ENCODE results near the gene MAPKAP1. TPM values are rescaled to one million over a fixed set of nuclear protein-coding genes. Genes with fewer than 3 reads are reported as not detected.
A peak's percentile ranks its signal among the peaks of the same experiment; 100 is the strongest.

MAPKAP1 gene
- total and polyA plus RNA-seq, 9 of the 15 experiments (the other 6 are each of a cell fraction or from before 2014, with no cell fraction given): 2.6 to 82.1 (median 61.1) TPM

DNA sequence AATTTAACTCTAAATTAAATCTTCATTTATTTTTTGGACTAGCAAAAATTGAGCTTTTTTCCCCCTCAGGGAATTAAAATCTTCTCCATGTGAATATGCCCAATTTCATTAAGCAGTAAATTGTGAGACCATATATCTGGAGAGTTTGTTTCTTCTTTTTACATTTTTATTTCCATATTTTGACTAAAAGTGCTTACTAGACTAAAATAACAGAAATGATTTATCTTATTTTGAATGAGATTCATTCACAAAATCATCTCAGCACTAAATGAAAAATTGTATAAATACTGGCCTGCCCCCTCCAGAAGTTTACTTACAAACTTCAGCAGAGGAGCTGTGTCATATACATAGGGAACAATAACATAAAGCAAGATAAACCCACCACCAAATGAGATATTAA lies 26.6 kb downstream of the MAPKAP1 start:
- TF ChIP-seq EP400 (IDR thresholded peaks at IDR 0.05): no peak
- TF ChIP-seq NCOA4 (IDR thresholded peaks at IDR 0.05; ENCODE audit: partially characterized antibody): no peak
- peak; percentile 80 for TF ChIP-seq C11orf30 (IDR thresholded peaks at IDR 0.05; ENCODE audit: low read depth)
- TF ChIP-seq FOXO4 (CRISPR knock-in tag; IDR thresholded peaks at IDR 0.05): no peak
- no peak for TF ChIP-seq JUND (IDR thresholded peaks at IDR 0.05; ENCODE audit: borderline replicate concordance, low read depth, low read length)
- TF ChIP-seq JUND (tag; IDR thresholded peaks at IDR 0.05; ENCODE audit: borderline replicate concordance, low read depth, low read length): no peak
- TF ChIP-seq MAFG (tag; conservative IDR thresholded peaks at IDR 0.05): peak; percentile 57
- TF ChIP-seq ZNF316 (IDR thresholded peaks at IDR 0.05): peak; percentile 91
- TF ChIP-seq KLF1 (tag; IDR thresholded peaks at IDR 0.05): no peak
- peak; percentile 59; the same call in 1 of the 2 replicates for TF ChIP-seq MAFF (IDR thresholded peaks at IDR 0.05; ENCODE audit: low read length)
- no peak for TF ChIP-seq MBD2 (IDR thresholded peaks at IDR 0.05; ENCODE audit: borderline replicate concordance, low read depth)
- no peak for TF ChIP-seq ZBTB8A (IDR thresholded peaks at IDR 0.05; ENCODE audit: partially characterized antibody)
- no peak for TF ChIP-seq ZHX1 (conservative IDR thresholded peaks at IDR 0.05; ENCODE audit: low read length)
- peak; percentile 59; the same call in 1 of the 2 replicates for TF ChIP-seq MAFK (IDR thresholded peaks at IDR 0.05; ENCODE audit: low read length)
- Histone ChIP-seq H3K4me2 (ENCODE audit: insufficient read depth, low read length) (no peak overlapping the region), H3K9me3 (replicated peaks; ENCODE audit: control insufficient read depth, insufficient read depth, low read depth, low read length) (no peaks in the 10 kb centered on the region), H3K4me1 (replicated peaks in 1 of 2; ENCODE audit: control insufficient read depth in 2 of 2, insufficient read depth in 2 of 2, low read length in 2 of 2) (peaks cover 3 to 13% of the 10 kb centered on the region in 2 experiments; a peak in 3 of 5 replicates), H3K79me2 (ENCODE audit: control insufficient read depth, insufficient read depth, low read length) (peaks cover 3% of the 10 kb centered on the region; the same call in 1 of the 3 replicates), H3K9ac (ENCODE audit: insufficient read depth in 1 of 2, low read depth in 2 of 2, low read length in 2 of 2) (no peak overlapping the region), H3K9me1 (ENCODE audit: control insufficient read depth, insufficient read depth, low read length) (no peaks in the 10 kb centered on the region), H2AFZ (ENCODE audit: low read depth, low read length) (no peak overlapping the region), H3K27ac (ENCODE audit: extremely low read depth, low read depth, low read length) (no peak overlapping the region), H3K36me3 (ENCODE audit: control insufficient read depth, insufficient read depth, low read length) (no peaks in the 10 kb centered on the region; the same call in 2 of the 3 replicates), H3K4me3 (no peak overlapping the region), H4K20me1 (replicated peaks; ENCODE audit: control insufficient read depth, insufficient read depth, low read length) (0 out of 2 replicates have a peak, but pooled peaks cover 5% of the 10 kb centered on the region), H3K27me3 (ENCODE audit: control insufficient read depth in 2 of 2, insufficient read depth in 2 of 2, low read length in 2 of 2) (no peaks in the 10 kb centered on the region)
- no peak for DNase-seq (ENCODE audit: extremely low read depth in 1 of 4, low spot score in 3 of 4)
- intact Hi-C loops (cut with micrococcal nuclease): no loop called here
- ChIA-PET CTCF (ENCODE audit: low intra/inter-chr PET ratio) (no interaction called here), POLR2A (interaction anchor here (0.6 to 1.2 kb wide), 5 partner anchors 9 to 139 kb away, joined by 3 to 6 read pairs (median 3); no protein-coding TSS in a partner anchor)
- in situ Hi-C loops (cut with MboI): no loop called here
- ATAC-seq: no peak
- FAIRE-seq: no peak
- BruUV-seq (replicated peaks): no TSS peak

Data from K562 (cell line).